Subcutaneous adipose tissue (tissue), 4 donors: Measurements from ENCODE around the gene MYBPC2. TPM values are rescaled to one million over a fixed set of nuclear protein-coding genes. Genes with fewer than 3 reads are reported as not detected.

Experiments used
- CTCF ChIP-seq: fragments of 450-650 bp; IDR thresholded peaks from one replicate; pipeline ENCODE4 v1.5.1; 2016; ENCODE audit warnings: low read depth, mild to moderate bottlenecking, control low read depth, antibody characterized with exemption, moderate library complexity
- total RNA-seq, 4 donors: library from RNA; depleted of rRNA; stranded (reverse); fragments of >200 nt; gene quantifications; one replicate each; pipeline ENCODE4 v1.1.0, GENCODE V29; 2016

MYBPC2 gene
- total RNA-seq, 4 donors from 2014 or later, result not detected

DNA sequence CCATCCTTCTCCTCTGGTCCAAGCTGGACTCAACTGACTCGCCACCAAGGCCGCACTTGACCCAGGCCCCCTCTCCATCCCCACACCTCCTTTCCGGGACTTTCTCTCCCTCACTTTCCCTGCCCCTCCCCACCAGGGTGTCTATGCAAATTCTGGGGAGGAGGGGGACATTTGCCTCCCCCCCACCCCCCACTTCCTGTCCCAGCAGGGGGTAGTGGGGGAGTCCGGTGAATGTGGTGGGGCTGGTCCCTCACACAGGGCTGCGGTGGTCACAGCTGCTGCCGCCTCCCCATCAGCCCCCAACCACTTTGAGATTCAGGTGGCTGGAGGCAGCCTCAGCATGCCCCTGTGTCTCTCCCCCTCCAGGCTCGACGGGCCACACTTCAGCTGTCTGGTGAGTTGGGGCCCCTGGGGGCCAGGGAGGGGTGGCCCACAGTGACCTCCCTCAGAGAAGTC, 13.1 kb upstream of the MYBPC2 start:
- TF ChIP-seq CTCF, result no peak

- TF ChIP-seq CTCF, result no peak
Observed at GRCh38 chr19:50420127-50420526, 12.6 kb upstream of the MYBPC2 start.

- TF ChIP-seq CTCF, result no peak
Observed at GRCh38 chr19:50420808-50421207, 11.9 kb upstream of the MYBPC2 start.

- no peak for TF ChIP-seq CTCF
Observed at GRCh38 chr19:50422397-50423278, 10.1 kb upstream of the MYBPC2 start.

DNA sequence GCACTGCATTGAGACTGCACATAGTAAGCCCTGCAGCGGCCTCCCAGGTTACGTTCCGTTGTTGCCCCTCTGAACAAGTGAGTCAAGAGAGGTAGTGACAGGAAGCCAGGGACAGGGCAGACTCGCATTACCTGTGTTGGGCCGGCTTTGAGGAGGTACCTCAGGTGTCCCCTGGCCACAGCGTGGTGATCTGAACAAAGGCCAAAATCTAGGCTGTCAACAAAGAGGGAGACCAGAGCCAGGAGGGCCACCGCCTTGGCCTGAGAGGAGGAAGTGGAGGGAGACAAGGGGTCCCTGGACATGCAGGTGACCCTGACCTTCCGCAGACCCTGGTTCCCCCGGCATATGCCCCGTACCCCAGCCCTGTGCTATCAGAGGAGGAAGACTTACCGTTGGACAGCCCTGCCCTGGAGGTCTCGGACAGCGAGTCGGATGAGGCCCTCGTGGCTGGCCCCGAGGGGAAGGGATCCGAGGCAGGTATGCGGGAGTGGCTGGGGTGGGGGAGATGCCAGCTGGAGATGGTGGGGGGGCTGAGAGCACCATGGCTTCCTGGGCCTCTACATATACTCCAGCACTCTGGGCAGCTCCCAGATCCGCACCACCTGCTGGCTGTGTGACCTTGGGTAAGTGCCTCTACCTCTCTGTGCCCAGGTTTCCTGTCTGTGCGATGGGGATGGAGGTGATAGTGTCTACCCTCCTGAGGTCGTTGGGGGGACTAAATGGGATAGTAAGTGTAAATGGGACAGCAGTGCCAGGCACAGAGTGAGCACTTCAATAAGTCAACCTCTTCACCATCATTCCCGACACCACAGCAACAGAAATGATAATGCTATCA, 9.2 kb upstream of the MYBPC2 start:
- TF ChIP-seq CTCF, result no peak

- TF ChIP-seq CTCF, result no peak
Observed at GRCh38 chr19:50425581-50425980, 7.1 kb upstream of the MYBPC2 start.

DNA sequence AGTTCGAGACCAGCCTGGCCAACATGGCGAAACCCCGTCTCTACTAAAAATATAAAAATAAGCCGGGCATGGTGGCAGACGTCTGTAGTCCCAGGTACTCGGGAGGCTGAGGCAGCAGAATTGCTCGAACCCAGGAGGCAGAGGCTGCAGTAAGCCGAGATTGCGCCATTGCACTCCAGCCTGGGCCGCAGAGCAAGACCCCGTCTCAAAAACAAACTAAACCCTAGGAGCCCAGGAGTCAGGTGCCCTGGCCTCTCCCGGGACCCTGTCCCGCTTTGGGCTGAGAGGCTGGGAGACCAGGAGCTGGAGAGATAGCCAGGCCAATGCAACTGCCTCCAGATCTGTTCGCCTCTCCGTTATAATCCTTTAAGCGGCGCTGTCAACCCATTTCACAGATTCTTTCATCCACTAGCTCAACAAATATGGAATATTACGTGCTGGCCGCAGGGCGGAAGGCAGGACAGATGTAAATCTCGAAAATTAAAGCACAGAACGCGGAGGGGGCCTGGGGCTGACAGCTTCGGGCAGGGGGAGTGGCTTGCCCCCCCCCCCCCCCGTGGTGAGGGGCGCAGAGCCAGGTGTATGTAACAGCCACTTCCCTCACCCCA, 5.3 kb upstream of the MYBPC2 start:
- TF ChIP-seq CTCF, result no peak
